DND-41 (cell line): Measurements from ENCODE around the gene ADAMTS1.
"Not testable (repeated sequence)": the region's sequence is repeated elsewhere in the genome, so short reads cannot be mapped to it uniquely, and the experiment has no call there.

Experiments used
- ATAC-seq: fragments of 200-7000 bp; cut with Tn5 transposase; 3 replicates; pipeline ENCODE4 v1.9.1; 2021; ENCODE audit warnings: low read depth; ENCODE audit not compliant: insufficient read depth
- DNase-seq: peaks from one replicate; pipeline ENCODE4 v3.0.0-alpha.2; 2020
- H2AFZ ChIP-seq: 2 replicates; pipeline ENCODE4 v1.6.0; 2012; ENCODE audit warnings: low read depth, low read length
- H3K27ac ChIP-seq: 2 replicates; pipeline ENCODE4 v1.5.1; 2012; ENCODE audit warnings: low read length, inconsistent platforms
- H3K27me3 ChIP-seq: fragments of 200-600 bp; sonication (generic); 2 replicates; pipeline ENCODE4 v1.6.0; 2012; ENCODE audit warnings: low read length, mild to moderate bottlenecking, inconsistent platforms; ENCODE audit not compliant: insufficient read depth, poor library complexity
- H3K36me3 ChIP-seq: 2 replicates; pipeline ENCODE4 v1.5.1; 2012; ENCODE audit warnings: low read length, inconsistent platforms; ENCODE audit not compliant: insufficient read depth
- H3K4me1 ChIP-seq: 2 replicates; pipeline ENCODE4 v1.5.1; 2012; ENCODE audit warnings: mild to moderate bottlenecking, low read length; ENCODE audit not compliant: insufficient read depth
- H3K4me2 ChIP-seq: 2 replicates; pipeline ENCODE4 v1.6.0; 2012; ENCODE audit warnings: mild to moderate bottlenecking, moderate library complexity, low read length, inconsistent platforms; ENCODE audit not compliant: insufficient read depth
- H3K4me3 ChIP-seq, 2 experiments: fragments of 200-600 bp in 1 of 2; shearing (Covaris generic) in 1 of 2; 2 replicates each; pipeline ENCODE4 v1.5.1; 2012 to 2016; ENCODE audit warnings: inconsistent platforms in 2 of 2, low read length in 2 of 2, mild to moderate bottlenecking in 2 of 2, low read depth in 1 of 2, moderate library complexity in 1 of 2
- H3K79me2 ChIP-seq: 2 replicates; pipeline ENCODE4 v1.6.0; 2012; ENCODE audit warnings: low read length, inconsistent platforms; ENCODE audit not compliant: insufficient read depth
- H3K9ac ChIP-seq: 2 replicates; pipeline ENCODE4 v1.6.0; 2012; ENCODE audit warnings: low read depth, mild to moderate bottlenecking, inconsistent platforms, low read length, moderate library complexity
- H3K9me3 ChIP-seq: 2 replicates; pipeline ENCODE4 v1.5.1; 2012; ENCODE audit warnings: low read length, moderate library complexity, mild to moderate bottlenecking, inconsistent platforms; ENCODE audit not compliant: insufficient read depth, severe bottlenecking
- H4K20me1 ChIP-seq: 2 replicates; pipeline ENCODE4 v1.6.0; 2012; ENCODE audit warnings: low read length; ENCODE audit not compliant: insufficient read depth
- CTCF ChIP-seq: IDR thresholded peaks from 2 replicates; pipeline ENCODE4 v1.5.1; 2012; ENCODE audit warnings: borderline replicate concordance, low read length, moderate library complexity, mild to moderate bottlenecking; ENCODE audit not compliant: poor library complexity, severe bottlenecking; ENCODE audit errors: extremely low read depth
- EZH2 ChIP-seq: IDR thresholded peaks from 3 replicates; pipeline ENCODE4 v1.6.1; 2012; ENCODE audit warnings: borderline replicate concordance, low read depth, mild to moderate bottlenecking, moderate library complexity, low read length, inconsistent platforms; ENCODE audit not compliant: severe bottlenecking

The ADAMTS1 gene

DNA sequence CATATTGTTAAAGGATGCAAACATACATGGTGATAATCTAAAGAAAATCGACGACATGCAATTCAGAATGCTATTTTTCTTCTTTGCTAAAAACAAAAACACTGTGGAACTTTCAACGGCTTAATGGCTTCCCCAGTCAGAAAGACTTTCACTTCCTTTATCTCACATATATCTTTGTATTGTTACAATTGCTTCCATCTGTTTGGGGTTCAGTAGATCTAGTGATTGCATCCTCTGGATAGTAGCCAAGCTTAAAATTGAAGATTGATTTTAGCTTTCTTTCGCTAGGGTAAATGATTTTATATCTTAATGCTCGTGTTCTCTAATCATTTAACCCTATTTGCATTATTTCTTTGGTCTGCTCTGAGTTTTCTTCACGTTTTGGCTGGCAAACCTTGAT lies 31.8 kb upstream of the ADAMTS1 start:
- Histone ChIP-seq H3K79me2 (no peaks in the 10 kb centered on the region), H3K4me2 (no peak overlapping the region), H2AFZ (no peak overlapping the region), H4K20me1 (no peaks in the 10 kb centered on the region), H3K36me3 (no peaks in the 10 kb centered on the region), H3K9ac (no peak overlapping the region), H3K4me3 (no peak overlapping the region), H3K9me3 (peaks cover 2% of the 10 kb centered on the region), H3K27ac (no peak overlapping the region), H3K27me3 (no peaks in the 10 kb centered on the region), H3K4me1 (no peaks in the 10 kb centered on the region)
- ATAC-seq = no peak
- no peak for DNase-seq
- no peak for TF ChIP-seq EZH2
- no peak for TF ChIP-seq CTCF

GRCh38 chr21:26874347-26874746 lies 29.1 kb upstream of the ADAMTS1 start:
- Histone ChIP-seq H4K20me1 (no peaks in the 10 kb centered on the region), H3K36me3 (no peaks in the 10 kb centered on the region), H2AFZ (no peak overlapping the region), H3K79me2 (no peaks in the 10 kb centered on the region), H3K27ac (no peak overlapping the region), H3K9ac (no peak overlapping the region), H3K4me2 (no peak overlapping the region), H3K27me3 (no peaks in the 10 kb centered on the region), H3K4me3 (no peak overlapping the region), H3K9me3 (peaks cover 2% of the 10 kb centered on the region), H3K4me1 (no peaks in the 10 kb centered on the region)
- ATAC-seq (no peak), DNase-seq (no peak)
- TF ChIP-seq CTCF (no peak), EZH2 (no peak)

GRCh38 chr21:26865857-26866256 lies 20.6 kb upstream of the ADAMTS1 start:
- H3K4me3 ChIP-seq = no peak overlapping the region
- no peak for TF ChIP-seq CTCF
- no peak for TF ChIP-seq EZH2

GRCh38 chr21:26856871-26857350 lies 11.7 kb upstream of the ADAMTS1 start:
- H3K27me3 ChIP-seq, DNase-seq, H3K4me1 ChIP-seq, H3K9ac ChIP-seq, H3K9me3 ChIP-seq, H3K27ac ChIP-seq, H3K36me3 ChIP-seq, H3K4me2 ChIP-seq, H3K4me3 ChIP-seq, H2AFZ ChIP-seq, ATAC-seq, H3K79me2 ChIP-seq, H4K20me1 ChIP-seq: not testable (repeated sequence)

More at GRCh38 chr21:26865857-26866256, 20.6 kb upstream of the ADAMTS1 start:
- H3K36me3 ChIP-seq = no peaks in the 10 kb centered on the region
- no peaks in the 10 kb centered on the region for H3K9me3 ChIP-seq
- ATAC-seq (no peak), DNase-seq (no peak)
- H3K79me2 ChIP-seq = no peaks in the 10 kb centered on the region
- H2AFZ ChIP-seq = no peak overlapping the region
- no peaks in the 10 kb centered on the region for H3K4me1 ChIP-seq
- H3K27ac ChIP-seq = no peak overlapping the region
- no peak overlapping the region for H3K9ac ChIP-seq
- H3K27me3 ChIP-seq = no peaks in the 10 kb centered on the region
- H3K4me2 ChIP-seq = no peak overlapping the region
- H4K20me1 ChIP-seq = no peaks in the 10 kb centered on the region

DNA sequence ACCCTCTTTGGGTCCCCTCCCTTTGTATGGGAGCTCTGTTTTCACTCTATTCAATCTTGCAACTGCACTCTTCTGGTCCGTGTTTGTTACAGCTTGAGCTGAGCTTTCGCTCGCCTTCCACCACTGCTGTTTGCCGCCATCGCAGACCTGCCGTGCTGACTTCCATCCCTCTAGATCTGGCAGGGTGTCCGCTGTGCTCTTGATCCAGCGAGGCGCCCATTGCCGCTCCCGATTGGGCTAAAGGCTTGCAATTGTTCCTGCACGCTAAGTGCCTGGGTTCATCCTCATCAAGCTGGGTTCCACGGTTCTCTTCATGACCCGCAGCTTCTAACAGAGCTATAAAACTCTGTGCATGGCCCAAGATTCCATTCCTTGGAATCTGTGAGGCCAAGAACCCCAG lies 9.5 kb upstream of the ADAMTS1 start:
- H2AFZ ChIP-seq = not testable (repeated sequence)

More for the DNA sequence above, 9.5 kb upstream of the ADAMTS1 start:
- not testable (repeated sequence) for H3K79me2 ChIP-seq, DNase-seq, H3K4me2 ChIP-seq, H3K27me3 ChIP-seq, H3K4me1 ChIP-seq, H3K27ac ChIP-seq, H4K20me1 ChIP-seq, H3K9ac ChIP-seq, H3K9me3 ChIP-seq, H3K4me3 ChIP-seq, ATAC-seq, H3K36me3 ChIP-seq
